Caki2 (cell line): ENCODE measurements around the gene PHYH. TPM values are rescaled to one million over a fixed set of nuclear protein-coding genes. Genes with fewer than 3 reads are reported as not detected.
"Not testable (repeated sequence)": the region's sequence is repeated elsewhere in the genome, so short reads cannot be mapped to it uniquely, and the experiment has no call there.

Experiments used
- DNase-seq: peaks from one replicate; pipeline ENCODE4 v3.0.0-alpha.2; 2015; ENCODE audit warnings: low read depth
- in situ Hi-C: cut with HindIII; loops from 2 replicates; pipeline ENCODE4 v1.10.0; 2016; ENCODE audit warnings: low sequenced_read_pairs, low pct_unique_long_range_greater_than_20kb, mixed read lengths
- total RNA-seq: library from RNA; depleted of rRNA; stranded (reverse); fragments of >200 nt; shearing (Covaris generic); gene quantifications from 2 replicates; pipeline ENCODE4 v1.2.3, GENCODE V29; 2014; ENCODE audit warnings: low replicate concordance

Gene PHYH
- total RNA-seq, 1 experiment from 2014 or later: 82.1 TPM

DNA sequence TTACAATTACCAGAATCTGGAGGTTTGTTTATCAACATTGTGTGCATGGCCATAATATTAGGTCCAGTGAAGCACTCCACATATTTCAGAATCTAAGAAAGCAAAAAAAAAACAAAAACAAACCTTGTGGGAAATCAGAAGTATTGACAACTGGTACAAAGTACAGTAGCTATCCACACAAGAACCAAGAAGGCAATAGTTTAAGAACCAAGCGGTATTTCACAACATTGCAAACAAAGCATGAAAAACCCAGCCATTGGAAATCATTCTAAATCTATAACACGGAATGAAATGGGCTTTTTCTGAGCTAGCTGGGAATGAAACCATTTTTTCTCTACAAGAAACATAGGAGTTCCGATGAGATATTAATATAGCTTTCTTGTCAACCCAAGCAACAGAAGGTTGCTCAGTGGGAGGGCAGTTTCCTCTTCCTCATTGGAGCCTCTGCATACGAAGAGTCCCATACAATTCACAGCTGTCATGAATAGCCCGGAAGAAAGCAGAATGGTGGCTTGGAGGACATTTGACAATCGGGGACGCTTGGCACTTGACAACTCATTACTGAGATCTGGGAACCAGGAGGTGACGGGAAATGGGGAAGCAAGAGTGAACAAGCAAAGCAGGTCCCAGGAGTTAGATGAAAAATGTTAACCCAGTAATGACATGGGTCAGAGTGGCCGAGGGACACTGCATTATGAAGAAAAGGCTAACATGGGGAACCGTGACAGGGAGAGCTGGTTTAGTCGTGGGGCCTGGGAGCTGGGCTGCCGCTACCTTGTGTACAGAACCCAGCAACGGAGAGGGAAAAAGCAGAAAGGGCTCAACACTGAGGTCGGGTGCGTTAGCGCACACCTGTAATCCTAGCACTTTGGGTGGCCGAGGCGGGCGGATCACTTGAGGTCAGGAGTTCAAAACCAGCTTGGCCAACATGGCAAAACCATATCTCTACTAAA is 7.8 kb downstream of the PHYH start:
- no peak for DNase-seq
- in situ Hi-C loops: no loop called here

DNA sequence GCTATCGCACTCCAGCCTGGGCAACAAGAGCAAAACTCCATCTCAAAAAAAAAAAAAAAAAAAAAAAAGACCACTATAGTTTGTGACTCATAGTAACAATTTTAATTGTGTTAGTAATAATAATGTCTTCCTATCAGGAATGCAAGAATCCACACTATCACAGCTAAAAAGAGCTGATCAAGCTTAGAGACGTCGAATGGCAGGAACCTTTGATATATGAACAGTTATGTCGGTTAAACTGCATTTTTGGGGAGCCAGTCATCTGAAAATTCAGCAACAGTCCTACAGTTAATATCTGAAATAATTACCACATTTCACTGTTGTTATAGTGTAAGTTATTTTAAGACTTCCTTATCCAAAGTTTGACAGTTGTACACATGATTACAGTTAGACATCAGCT is 8.8 kb downstream of the PHYH start:
- in situ Hi-C loops: no loop called here
- DNase-seq: no peak

DNA sequence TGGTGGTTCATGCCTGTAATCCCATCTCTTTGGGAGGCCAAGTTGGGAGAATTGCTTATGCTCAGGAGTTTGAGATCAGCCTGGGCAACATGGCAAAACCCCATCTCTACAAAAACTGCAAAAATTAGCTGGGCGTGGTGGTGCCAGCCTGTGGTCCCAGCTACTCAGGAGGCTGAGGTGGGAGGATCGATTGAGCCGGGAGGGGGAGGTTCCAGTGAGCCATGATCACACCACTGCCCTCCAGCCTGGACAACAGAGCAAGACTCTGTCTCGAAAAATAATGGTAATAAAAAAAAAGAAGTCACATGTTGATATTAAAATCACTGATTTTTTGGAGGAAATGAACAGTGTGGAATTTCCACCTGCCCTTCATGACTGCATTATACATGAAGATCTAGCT is 15.8 kb downstream of the PHYH start:
- in situ Hi-C loops: no loop called here
- no peak for DNase-seq

DNA sequence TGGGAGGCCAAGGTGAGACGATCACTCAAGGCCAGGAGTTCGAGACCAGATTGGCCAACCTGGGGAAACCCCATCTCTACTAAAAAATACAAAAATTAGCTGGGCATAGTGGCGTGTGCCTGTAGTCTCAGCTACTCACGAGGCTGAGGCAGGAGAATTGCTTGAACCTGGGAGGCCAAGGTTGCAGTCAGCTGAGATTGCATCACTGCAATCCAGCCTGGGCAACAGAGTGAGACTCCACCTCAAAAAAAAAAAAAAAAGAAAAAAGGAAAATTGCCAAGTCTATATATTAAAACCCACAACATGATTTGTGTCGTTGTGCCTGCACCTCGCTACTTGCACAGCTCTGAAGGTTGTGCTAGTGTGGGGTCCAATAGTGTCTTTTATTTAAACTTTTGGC is 17.5 kb downstream of the PHYH start:
- in situ Hi-C loops, DNase-seq: not testable (repeated sequence)

DNA sequence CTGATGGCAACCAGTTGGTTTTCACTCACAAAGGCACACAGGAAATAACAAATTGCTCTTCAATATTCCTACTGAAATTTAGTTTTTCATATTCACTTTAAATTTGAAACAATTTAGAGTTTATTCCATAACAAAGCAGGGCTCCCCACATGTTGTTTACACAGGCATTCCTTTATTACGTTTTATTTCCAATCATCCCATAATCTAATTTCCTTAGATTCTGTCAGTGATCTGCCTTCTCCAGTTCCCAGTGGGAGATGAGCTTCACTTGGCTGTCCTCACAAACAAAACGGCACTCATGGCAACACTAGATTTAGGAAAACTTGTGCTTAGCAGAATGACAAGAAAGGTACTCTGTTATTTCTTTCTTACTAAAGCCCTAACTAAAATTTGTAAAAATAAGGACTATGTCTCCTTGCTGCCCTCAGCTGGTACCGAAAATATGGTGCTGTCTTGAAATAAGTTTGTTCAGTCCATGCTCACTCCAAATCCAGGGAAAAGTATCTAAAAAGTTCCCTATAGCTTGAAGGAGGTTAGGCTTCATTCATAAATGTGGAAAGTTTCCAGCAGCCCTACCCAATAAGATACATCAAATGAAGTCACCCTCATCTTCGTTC is 23.0 kb downstream of the PHYH start:
- no peak for DNase-seq
- in situ Hi-C loops: no loop called here

DNA sequence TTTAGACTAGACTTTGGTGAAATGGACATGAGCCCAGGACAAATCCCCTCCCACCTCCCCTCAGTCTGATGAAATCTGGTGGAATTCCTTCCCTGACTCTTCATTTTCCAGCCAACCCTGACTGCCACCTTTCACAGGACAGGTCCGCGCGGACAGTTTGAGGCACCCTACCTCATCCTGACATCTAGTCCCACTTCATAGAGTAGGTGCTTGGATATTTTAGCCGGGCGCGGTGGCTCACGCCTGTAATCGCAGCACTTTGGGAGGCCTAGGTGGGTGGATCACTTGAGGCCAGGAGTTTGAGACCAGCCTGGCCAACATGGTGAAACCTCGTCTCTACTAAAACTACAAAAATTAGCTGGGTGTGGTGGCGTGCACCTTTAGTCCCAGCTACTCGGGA is 23.7 kb downstream of the PHYH start:
- in situ Hi-C loops, DNase-seq: not testable (repeated sequence)

DNA sequence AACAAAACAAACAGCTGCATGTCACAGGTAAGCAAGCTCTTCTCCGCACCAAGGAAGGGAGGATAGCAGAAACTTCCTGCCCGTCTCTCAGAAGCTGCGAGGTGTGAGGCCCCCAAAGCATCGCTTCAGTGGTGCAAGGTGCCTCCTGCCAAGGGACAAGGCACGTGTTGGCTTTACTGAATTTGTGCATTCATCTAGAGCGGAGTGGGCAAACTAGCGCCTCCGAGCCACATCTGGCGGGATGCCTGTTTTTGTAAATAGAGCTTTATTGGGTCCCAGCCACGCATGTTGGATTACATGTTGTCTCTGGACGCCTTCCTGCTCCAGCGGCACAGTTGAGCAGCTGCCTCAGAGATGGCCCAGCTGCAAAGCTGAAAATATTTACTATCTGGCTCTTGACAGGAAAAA is 27.7 kb downstream of the PHYH start:
- in situ Hi-C loops: no loop called here
- no peak for DNase-seq

DNA sequence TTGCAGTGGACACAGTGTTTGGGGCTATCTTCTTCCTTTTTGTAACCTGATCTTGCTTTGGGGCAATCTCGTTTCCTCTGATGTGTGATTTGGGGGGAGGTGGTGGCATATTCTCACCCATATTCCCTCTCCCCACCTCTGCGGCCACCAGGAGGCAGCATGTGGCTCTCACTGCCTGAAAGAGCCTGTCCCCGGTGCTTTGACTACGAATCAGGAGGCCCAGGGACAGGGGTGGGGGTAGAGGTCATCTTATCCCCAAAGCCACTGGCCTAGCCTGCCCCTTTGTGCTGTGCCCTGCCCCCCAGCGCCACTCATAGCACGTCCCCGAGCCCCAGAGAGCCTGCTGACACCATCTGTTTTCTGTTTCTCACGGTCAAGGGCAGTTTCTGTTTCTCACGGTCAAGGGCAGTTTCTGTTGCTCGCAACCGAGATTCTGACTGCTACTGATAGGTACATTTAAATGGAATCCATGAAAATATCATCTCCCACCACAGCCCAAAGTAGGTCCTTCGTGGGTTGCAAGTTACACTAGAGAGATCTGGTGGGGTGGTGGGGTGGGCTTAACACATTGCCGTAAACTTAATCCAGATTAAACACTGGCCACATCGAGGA is 28.2 kb downstream of the PHYH start:
- in situ Hi-C loops: no loop called here
- no peak for DNase-seq

DNA sequence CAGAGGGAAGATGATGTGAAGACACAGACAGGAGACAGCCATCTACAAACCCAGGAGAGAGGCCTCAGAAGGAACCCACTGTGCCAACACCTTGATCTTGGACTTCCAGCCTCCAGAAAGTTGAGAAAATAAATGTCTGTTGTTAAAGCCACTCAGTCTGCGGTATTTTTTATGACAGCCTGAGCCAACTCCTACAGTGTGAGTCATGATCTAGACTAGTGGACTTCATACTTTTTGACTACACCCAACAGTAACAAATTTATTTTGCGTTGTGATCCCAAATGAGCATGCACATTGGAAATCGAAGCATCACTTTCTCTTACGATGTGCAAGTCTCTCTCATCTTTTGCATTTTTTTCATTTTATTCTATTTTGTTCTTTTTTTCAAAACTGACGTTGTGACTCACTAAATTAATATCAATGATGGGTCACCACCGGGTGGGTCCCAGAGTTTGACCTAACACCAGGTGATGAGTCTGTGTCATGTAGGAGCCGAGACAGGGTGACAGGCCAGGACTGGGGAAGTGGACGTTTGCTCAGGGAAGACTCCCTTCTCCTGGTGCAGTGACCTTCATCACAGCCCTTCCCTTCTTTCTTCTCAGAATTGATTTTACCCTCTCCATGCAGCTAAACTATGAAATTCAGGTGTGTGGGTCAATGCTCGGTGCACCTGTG is 28.9 kb downstream of the PHYH start:
- in situ Hi-C loops: no loop called here
- DNase-seq: no peak

DNA sequence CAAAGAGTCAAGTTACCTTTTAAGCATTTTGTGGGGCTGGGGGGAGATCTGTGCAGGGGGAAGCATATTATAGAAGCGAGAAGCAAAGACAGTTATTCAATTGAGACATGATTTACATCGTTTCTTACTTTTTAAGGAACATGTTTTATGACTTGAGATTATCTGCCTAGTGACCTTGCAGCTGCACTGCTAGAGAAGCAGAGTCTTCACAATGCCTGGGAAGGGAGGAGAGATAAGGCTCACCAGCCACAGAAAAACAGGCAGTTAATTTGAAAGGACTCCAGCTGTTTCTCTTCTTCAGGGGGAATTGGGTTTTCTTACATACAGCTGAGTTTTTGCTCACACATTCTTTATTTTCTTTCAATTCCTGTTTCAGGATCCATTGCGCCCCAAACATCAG is 31.0 kb downstream of the PHYH start:
- in situ Hi-C loops: no loop called here
- no peak for DNase-seq

DNA sequence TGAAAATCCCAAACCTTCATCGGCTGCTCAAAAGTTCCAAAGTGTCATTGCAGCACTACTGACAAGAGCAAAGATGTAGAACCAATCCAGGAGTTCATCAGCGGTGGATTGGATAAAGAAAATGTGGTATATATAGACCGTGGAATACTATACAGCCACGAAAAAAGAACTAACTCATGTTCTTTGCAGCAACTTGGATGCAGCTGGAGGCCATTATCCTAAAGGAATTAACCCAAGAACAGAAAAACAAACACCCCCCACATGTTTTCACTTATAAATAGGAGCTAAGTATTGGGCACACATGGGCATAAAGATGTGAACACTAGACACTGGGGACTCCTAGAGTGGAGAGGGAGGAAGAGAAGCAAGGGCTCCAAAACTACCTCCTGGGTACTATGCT is 31.6 kb downstream of the PHYH start:
- no peak for DNase-seq
- in situ Hi-C loops: no loop called here

DNA sequence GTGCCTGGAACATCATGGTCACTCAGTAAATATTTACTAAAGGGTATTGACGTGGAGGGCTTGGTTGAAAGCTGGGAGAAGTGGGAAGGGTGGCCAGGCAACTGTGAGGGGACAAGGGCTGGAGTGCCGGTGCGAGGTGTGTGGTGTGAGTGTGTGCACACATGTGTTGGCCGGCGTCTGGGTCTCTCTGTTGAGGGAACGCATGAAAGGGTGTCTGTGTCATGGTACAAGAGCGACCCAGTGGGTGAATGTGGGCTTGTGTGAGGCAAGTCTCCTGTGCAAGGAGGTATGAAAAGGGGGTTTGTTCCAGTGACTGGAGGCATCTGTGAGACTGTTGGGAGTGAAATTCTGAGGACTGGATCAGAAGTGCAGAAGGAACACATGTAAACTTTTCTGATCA is 36.3 kb downstream of the PHYH start:
- in situ Hi-C loops: no loop called here
- DNase-seq: no peak

DNA sequence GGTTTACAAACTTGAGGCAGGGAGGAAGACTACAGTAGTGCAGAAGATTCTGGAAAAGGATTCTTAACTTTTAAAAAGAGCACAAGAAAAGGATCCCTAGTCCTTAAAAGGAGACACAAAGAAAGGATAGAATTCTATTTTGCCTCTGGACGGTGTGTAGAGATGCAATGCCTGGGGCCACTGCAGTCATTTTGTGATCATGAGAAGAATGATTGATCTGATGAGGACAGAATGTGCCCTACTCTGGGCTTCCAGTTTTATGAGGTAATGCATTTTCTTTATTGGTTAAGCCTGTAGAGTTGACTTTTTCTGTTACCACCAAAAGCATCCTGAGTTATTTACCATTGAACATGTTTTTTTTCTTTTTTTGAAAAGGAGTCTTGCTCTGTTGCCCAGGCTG is 37.4 kb downstream of the PHYH start:
- no peak for DNase-seq
- in situ Hi-C loops: no loop called here

DNA sequence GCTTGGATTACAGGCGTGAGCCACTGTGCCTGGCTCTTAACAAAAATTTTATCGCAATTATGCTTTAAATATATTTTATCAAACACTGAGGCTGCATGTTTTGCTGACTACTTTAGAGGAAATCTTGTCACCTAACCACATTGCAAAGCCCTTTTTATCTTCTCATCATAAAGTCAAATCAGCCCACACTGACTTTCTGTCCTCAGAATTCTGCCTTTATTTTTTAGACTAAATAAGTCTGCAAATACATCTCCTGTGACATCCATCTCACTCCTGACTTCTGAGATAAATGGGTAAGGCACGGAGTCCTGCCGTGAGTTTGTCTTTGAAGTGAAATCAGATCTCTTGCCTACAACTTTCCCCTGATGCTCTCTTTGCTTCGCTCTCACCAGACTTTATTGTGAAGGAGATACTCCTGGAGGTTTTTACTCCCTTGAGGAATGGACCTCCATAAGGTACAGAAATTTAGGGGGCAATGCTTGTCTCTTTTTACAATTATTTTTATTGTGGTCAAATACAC is 42.2 kb downstream of the PHYH start:
- no peak for DNase-seq
- in situ Hi-C loops: no loop called here

DNA sequence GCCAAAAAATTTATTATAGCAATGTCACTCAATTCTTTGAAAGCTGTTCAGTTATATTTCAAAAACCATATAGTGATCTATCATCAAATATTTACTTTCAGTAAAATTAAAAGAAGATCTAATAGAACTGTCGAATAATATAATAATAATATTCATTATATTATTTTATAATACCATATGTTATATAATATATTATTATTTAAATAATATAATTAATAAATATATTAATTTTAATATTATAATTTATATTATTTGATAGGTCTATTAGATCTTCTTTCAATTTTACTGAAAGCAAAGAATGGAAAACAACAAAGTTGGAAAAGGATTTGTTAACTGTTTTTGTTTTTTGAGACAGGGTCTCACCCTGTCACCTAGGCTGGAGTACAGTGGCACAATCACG is 43.2 kb downstream of the PHYH start:
- in situ Hi-C loops: no loop called here
- DNase-seq: no peak

DNA sequence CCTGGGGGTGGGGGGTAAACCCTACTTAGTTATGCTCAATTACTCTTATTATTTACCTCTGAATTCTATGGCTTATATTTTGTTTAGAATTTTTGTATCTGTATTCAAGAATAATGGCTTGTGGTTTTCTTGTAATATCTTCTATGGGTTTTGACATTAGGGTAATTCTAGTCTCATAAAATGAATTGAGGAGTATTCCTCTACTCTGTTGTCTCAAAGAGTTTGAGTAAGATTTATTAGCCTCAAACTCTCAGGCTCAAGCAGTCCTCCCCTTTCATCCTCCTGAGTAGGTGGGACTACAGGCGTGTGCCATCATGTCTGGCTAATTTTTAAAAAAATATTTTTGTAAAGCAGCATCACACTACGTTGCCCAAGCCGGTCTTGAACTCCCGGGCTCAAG is 46.1 kb downstream of the PHYH start:
- DNase-seq: no peak
- in situ Hi-C loops: no loop called here

DNA sequence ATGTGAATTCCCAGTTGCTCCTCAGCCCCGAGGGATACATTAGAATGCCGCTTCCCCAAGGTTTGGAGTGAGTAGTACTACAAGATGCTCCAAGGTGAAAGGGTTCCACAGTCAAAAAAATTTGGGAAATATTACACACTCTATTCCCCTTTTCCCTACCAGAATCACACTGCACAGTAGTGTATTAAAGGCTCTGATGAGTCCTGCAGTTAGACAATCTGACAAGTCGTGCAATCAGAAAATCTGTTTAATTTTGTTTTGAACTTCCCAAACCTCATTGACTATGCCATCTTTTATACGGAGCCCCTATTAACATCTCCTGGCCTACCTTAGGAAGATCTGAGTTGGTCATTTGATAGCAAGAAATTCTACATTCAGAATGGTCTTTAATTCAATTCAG is 52.1 kb downstream of the PHYH start:
- in situ Hi-C loops: no loop called here
- DNase-seq: no peak

DNA sequence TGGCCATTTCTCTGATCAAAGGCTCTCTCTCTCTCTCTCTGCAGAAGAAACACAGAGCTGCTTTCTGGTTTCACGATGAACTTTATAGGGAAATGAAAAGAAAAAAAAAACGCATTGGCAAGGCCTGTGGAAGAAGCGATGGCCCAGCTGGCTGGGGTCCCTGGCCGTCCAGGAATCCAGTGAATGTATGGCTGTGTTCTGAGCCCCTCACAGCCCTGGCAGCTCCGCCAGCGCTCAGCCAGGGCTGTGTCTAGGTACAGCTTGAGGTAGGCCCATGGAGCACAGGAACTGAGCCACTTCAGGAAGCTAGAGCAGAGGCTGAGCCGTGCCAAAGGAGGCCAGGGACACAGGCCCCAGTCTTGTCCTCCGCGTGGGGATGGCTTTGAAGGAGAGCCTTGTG is 52.6 kb downstream of the PHYH start:
- in situ Hi-C loops: no loop called here
- no peak for DNase-seq

DNA sequence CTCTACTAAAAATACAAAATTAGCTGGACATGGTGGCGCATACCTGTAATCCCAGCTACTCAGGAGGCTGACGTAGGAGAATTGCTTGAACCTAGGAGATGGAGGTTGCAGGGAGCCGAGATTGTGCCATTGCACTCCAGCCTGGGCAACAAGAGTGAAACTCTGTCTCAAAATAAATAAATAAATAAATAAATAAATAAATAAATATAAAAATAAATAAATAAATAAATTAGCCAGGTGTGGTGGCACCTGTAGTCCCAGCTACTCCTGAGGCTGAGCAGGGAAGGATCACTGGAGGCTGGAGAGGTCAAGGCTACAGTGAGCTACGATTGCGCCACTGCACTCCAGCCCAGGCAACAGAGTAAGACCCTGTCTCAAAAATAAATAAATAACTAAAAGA is 57.6 kb downstream of the PHYH start:
- in situ Hi-C loops, DNase-seq: not testable (repeated sequence)
